RWPE1 (cell line): ENCODE results near the gene KPNA5.
"Not testable (repeated sequence)": the region's sequence is repeated elsewhere in the genome, so short reads cannot be mapped to it uniquely, and the experiment has no call there.

Experiments
- CTCF ChIA-PET: fragments of 350-600 bp; sonication (Branson Sonifier 250); formaldehyde crosslinking; extraction: SDS; loops from one replicate; lab custom pipeline; 2021; lab: Yijun Ruan, JAX
- POLR2A ChIA-PET: fragments of 400-600 bp; formaldehyde crosslinking; extraction: SDS; loops from one replicate; lab custom pipeline; 2020; ENCODE audit warnings: antibody characterized with exemption; ENCODE audit not compliant: low non-redundant PET; lab: Yijun Ruan, JAX
- DNase-seq: peaks from one replicate; pipeline ENCODE4 v3.0.0; 2012; ENCODE audit warnings: low spot score
- H3K27ac ChIP-seq: fragments of 450-650 bp; 2 replicates; pipeline ENCODE4 v1.5.1; 2017
- CTCF ChIP-seq: fragments of 450-650 bp; conservative IDR thresholded peaks from 2 replicates; pipeline ENCODE4 v1.5.1; 2017; ENCODE audit warnings: low read depth, mild to moderate bottlenecking

KPNA5 gene

DNA sequence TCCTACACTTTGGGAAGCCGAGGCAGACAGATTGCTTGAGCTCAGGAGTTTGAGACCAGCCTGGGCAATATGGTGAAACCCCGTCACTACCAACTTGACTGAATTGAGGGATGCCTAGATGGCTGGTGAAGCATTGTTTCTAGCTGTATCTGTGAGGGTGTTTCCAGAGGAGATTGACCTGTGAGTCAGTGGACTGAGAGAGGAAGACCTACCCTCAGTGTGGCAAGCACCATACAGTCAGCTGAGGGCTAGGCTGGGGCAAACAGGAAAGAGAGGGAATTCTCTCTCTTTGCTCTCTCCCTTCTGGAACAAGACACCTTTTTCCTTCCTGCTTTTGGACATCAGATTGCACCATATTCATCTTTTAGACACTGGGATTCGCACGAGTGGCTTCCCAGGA, 8.7 kb upstream of the KPNA5 start:
- CTCF ChIA-PET: interaction anchor here (1.1 kb wide), 1 partner anchor 9 kb away, joined by 3 read pairs; the partner anchor contains the start of gene KPNA5
- DNase-seq: no peak
- H3K27ac ChIP-seq: no peak overlapping the region
- POLR2A ChIA-PET: no interaction called here
- no peak for TF ChIP-seq CTCF

GRCh38 chr6:116676021-116676420, 5.0 kb upstream of the KPNA5 start:
- DNase-seq: no peak
- TF ChIP-seq CTCF: no peak
- POLR2A ChIA-PET: no interaction called here
- CTCF ChIA-PET: no interaction called here
- no peak overlapping the region for H3K27ac ChIP-seq

GRCh38 chr6:116682334-116682712, 1.3 kb downstream of the KPNA5 start:
- DNase-seq: peak; percentile 26
- CTCF ChIA-PET: no interaction called here
- TF ChIP-seq CTCF: no peak
- H3K27ac ChIP-seq: peak overlapping the region; percentile 91
- POLR2A ChIA-PET: no interaction called here

DNA sequence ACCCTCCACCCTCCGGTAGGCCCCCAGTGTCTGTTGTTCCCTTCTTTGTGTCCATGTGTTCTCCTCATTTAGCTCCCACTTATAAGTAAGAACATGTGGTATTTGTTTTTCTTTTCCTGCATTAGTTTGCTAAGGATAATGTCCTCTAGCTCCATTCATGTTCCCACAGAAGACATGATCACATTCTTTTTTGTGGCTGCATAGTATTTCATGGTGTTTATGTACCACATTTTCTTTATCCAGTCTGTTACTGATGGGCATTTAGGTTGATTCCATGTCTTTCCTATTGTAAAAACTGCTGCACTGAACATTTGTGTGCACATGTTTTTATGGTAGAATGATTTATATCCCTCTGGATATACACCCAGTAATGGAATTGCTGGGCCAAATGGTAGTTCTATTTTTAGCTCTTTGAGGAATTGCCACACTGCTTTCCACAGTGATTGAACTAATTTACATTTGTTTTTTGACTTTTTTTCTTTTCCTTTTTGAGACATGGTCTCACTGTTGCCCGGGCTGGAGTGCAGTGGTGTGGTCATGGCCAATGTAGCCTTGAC, 4.5 kb downstream of the KPNA5 start:
- POLR2A ChIA-PET: no interaction called here
- no peak for DNase-seq
- no peak overlapping the region for H3K27ac ChIP-seq
- no peak for TF ChIP-seq CTCF
- CTCF ChIA-PET: interaction anchor here (0.7 kb wide), 1 partner anchor 12 kb away, joined by 3 read pairs; no protein-coding TSS in a partner anchor

DNA sequence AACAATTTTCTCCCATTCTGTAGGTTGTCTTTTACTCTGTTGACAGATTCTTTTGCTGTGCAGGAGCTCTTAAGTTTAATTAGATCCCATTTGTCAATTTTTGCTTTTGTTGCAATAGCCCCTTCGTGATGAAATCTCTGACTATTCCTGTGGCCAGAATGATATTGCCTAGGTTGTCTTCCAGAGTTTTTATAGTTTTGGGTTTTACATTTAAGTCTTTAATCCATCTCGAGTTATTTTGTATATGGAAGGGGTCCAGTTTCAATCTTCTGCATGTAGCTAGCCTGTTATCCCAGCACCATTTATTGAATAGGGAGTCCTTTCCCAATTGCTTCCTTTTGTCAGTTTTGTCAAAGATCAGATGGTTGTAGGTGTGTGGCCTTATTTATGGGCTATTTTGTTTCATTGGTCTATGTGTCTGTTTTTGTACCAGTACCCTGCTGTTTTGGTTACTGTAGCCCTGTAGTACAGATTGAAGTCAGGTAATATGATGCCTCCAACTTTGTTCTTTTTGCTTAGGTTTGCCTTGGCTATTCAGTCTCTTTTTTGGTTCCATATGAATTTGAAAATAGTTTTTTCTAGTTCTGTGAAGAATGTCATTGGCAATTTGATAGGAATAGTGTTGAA, 5.6 kb downstream of the KPNA5 start:
- H3K27ac ChIP-seq, CTCF ChIA-PET, DNase-seq, POLR2A ChIA-PET: not testable (repeated sequence)

DNA sequence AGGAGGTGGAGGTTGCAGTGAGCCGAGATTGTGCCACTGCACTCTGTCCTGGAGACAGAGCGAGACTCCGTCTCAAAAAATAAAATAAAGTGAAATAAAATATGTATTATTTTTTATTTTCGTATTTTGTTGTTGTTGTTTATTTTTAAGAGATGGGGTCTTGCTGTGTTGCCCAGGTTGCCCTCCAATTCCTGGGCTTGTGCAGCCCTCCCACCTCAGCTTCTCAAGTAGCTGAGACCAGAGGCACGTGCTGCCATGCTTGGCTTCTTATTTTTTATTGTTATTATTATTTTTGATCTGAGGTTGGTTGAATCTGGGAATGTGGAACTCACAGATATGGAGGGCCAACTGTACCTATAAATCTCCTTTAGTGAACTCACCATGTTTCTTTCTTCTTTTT, 10.1 kb downstream of the KPNA5 start:
- no peak for DNase-seq
- no peak overlapping the region for H3K27ac ChIP-seq
- TF ChIP-seq CTCF: no peak
- CTCF ChIA-PET: no interaction called here
- POLR2A ChIA-PET: no interaction called here

- POLR2A ChIA-PET, DNase-seq, CTCF ChIA-PET, H3K27ac ChIP-seq: not testable (repeated sequence)
Observed at GRCh38 chr6:116692873-116693272, 11.9 kb downstream of the KPNA5 start.

DNA sequence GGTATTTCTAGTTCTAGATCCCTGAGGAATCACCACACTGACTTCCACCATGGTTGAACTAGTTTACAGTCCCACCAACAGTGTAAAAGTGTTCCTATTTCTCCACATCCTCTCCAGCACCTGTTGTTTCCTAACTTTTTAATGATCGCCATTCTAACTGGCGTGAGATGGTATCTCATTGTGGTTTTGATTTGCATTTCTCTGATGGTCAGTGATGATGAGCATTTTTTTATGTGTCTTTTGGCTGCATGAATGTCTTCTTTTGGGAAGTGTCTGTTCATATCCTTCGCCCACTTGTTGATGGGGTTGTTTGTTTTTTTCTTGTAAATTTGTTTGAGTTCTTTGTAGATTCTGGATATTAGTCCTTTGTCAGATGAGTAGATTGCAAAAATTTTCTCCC, 12.3 kb downstream of the KPNA5 start:
- CTCF ChIA-PET, POLR2A ChIA-PET, DNase-seq, H3K27ac ChIP-seq: not testable (repeated sequence)
